ENCODE data around the gene SNTB2. TPM values are rescaled to one million over a fixed set of nuclear protein-coding genes. Genes with fewer than 3 reads are reported as not detected.

The SNTB2 gene
- total and polyA plus RNA-seq, 2 of the 8 experiments (the other 6 are each of a cell fraction or from before 2014, with no cell fraction given), result 6.0 to 16.1 TPM

- ChIA-PET POLR2A (ENCODE audit: partially characterized antibody) (interaction anchor here (1.3 kb wide), 1 partner anchor 13 kb away, joined by 3 read pairs; no protein-coding TSS in a partner anchor), CTCF (ENCODE audit: partially characterized antibody) (interaction anchor here (0.5 to 0.6 kb wide), 2 partner anchors 419 to 563 kb away, joined by 3 read pairs; no protein-coding TSS in a partner anchor)
- no peak overlapping the region for H3K9ac ChIP-seq (replicated peaks in 1 of 4; ENCODE audit: extremely low read depth in 1 of 4, low read depth in 3 of 4, low read length in 3 of 4)
- no peak overlapping the region for H3K4me2 ChIP-seq (ENCODE audit: insufficient read depth in 1 of 2, low read depth in 2 of 2, low read length in 2 of 2)
- no peak overlapping the region for H2BK12ac ChIP-seq (ENCODE audit: low read depth, low read length)
- 0 out of 2 replicates have a peak, but pooled peaks cover under 1% of the 10 kb centered on the region for H3K79me1 ChIP-seq (ENCODE audit: low read depth, low read length)
- H2BK5ac ChIP-seq (ENCODE audit: low read depth, low read length), result no peak overlapping the region
- DNase-seq (ENCODE audit: low read depth in 1 of 2, low spot score in 2 of 2) (no peak), FAIRE-seq (no peak)
- H3K14ac ChIP-seq (ENCODE audit: insufficient read length), result no peak overlapping the region
- peaks cover 6% of the 10 kb centered on the region for H3K23me2 ChIP-seq (ENCODE audit: low read depth, low read length)
- no peaks in the 10 kb centered on the region for H3K36me3 ChIP-seq (ENCODE audit: control insufficient read depth in 2 of 4, insufficient read depth in 4 of 4, low read length in 3 of 4)
- no peak overlapping the region for H3K4ac ChIP-seq (replicated peaks; ENCODE audit: insufficient read length, low read depth, low read length)
- H4K91ac ChIP-seq (replicated peaks; ENCODE audit: insufficient read length, low read length), result no peak overlapping the region
- peaks cover 2 to 7% (median 5%) of the 10 kb centered on the region in 4 experiments; a peak in 4 of 7 replicates for H3K4me1 ChIP-seq (replicated peaks in 1 of 4; ENCODE audit: control insufficient read depth in 3 of 4, insufficient read depth in 4 of 4, low read length in 3 of 4)
- H3K27ac ChIP-seq (ENCODE audit: low read depth, low read length), result no peak overlapping the region
- no peaks in the 10 kb centered on the region for H3K27me3 ChIP-seq (replicated peaks in 1 of 4; ENCODE audit: control insufficient read depth in 3 of 4, extremely low read depth in 1 of 4, insufficient read depth in 3 of 4, low read length in 3 of 4)
- H3K18ac ChIP-seq (ENCODE audit: extremely low read depth, low read length), result no peak overlapping the region
- no peak overlapping the region for H3K23ac ChIP-seq (ENCODE audit: insufficient read length)
- no peak overlapping the region for H2BK120ac ChIP-seq (replicated peaks; ENCODE audit: low read depth, low read length)
- no peak overlapping the region for H4K8ac ChIP-seq (ENCODE audit: extremely low read depth, insufficient read depth, low read length)
- H2AFZ ChIP-seq (ENCODE audit: low read length), result no peak overlapping the region
- no peak overlapping the region for H3K4me3 ChIP-seq (ENCODE audit: extremely low read depth in 1 of 4, insufficient read depth in 2 of 4, low read depth in 3 of 4, low read length in 4 of 4)
- TF ChIP-seq E2F6 (IDR thresholded peaks at IDR 0.05) (no peak), BCL11A (IDR thresholded peaks at IDR 0.05; ENCODE audit: low read depth in 2 of 2, low read length in 2 of 2) (no peak), POU5F1 (IDR thresholded peaks at IDR 0.05; ENCODE audit: low read depth, low read length) (no peak)
- no peak overlapping the region for H4K5ac ChIP-seq (ENCODE audit: insufficient read length, low read depth, low read length)
- H2BK20ac ChIP-seq (ENCODE audit: low read length), result no peak overlapping the region
- H3K79me2 ChIP-seq (ENCODE audit: control insufficient read depth in 1 of 2, insufficient read depth in 2 of 2, low read length in 2 of 2), result peaks cover 0 to 58% of the 10 kb centered on the region in 2 experiments; a peak in 2 of 4 replicates
- 87% methylated on average over 3 of the region's 3 CpGs; no CpG with 5 or more reads in 1 of the 2 experiments for WGBS, 2 experiments (ENCODE audit: extremely low coverage in 1 of 2, insufficient coverage in 1 of 2, insufficient read length in 1 of 2, insufficient replicate concordance in 2 of 2, low coverage in 1 of 2, low lambda C conversion rate in 2 of 2, missing lambda C conversion rate in 1 of 2)
- no peak overlapping the region for H2BK15ac ChIP-seq (ENCODE audit: low read length)
- no peaks in the 10 kb centered on the region for H4K20me1 ChIP-seq (replicated peaks in 1 of 2; ENCODE audit: control insufficient read depth in 1 of 2, insufficient read depth in 2 of 2, low read length in 2 of 2)
- no peaks in the 10 kb centered on the region for H3K9me3 ChIP-seq (ENCODE audit: insufficient read depth in 2 of 2, low read depth in 1 of 2, low read length in 1 of 2)
- H2AK5ac ChIP-seq (ENCODE audit: low read depth, low read length), result no peak overlapping the region
- H3K56ac ChIP-seq (replicated peaks; ENCODE audit: insufficient read length, low read depth, low read length), result no peak overlapping the region
Observed at GRCh38 chr16:69190598-69190997, 3.6 kb downstream of the SNTB2 start.
